Measurements from ENCODE around the gene MYRIP.

- TF ChIP-seq CTCF (IDR thresholded peaks at IDR 0.05) (no peak), POLR2A (IDR thresholded peaks at IDR 0.05) (no peak), POLR2AphosphoS5 (IDR thresholded peaks at IDR 0.05) (no peak)
These were observed 496.9 kb downstream of the MYRIP start for GRCh38 chr3:40306336-40306735.
